ENCODE measurements around the gene MTARC1.
A peak's percentile ranks its signal among the peaks of the same experiment; 100 is the strongest.

MTARC1 gene

DNA sequence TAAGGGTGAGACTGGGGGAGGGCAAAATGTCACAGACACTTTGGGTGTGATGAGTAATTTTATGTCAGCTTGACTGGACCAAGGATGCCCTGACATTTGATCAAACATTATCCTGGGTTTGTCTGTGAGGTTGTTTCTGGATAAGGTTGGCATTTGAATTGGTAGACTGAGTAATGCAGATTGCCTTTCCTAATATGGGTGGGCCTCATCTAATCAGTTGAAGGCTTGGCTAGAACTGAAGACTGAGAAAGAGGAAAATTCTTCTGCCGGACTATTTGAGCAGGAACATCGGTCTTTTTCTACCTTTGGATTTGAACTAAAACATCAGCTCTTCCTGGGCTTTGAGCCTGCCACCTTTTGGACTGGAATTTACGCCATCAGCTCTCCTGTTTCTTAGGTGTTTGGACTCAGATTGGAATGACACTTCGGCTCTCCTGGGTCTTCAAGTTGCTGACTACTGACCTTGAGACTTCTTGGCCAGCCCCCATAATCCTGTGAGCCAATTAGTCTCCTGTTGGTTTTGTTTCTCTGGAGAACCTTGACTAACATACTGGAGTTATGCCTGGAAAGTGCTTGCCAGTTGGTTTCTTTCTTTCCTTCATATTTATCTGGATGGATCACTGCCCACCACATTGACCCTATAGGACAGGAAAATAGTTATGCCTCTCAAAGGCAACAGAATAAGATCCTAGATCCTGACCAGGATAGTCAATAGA is 47.6 kb downstream of the MTARC1 start:
- H4K91ac ChIP-seq (ENCODE audit: low read length), result no peak overlapping the region
- no peak overlapping the region for H4K8ac ChIP-seq (ENCODE audit: low read length)
- H2AK5ac ChIP-seq (ENCODE audit: low read length, severe bottlenecking), result no peak overlapping the region
- H3K4me3 ChIP-seq (ENCODE audit: insufficient read depth in 1 of 2, low read depth in 1 of 2, low read length in 2 of 2), result no peak overlapping the region
- no peak overlapping the region for H2BK12ac ChIP-seq (ENCODE audit: low read length in 2 of 2)
- H3K36me3 ChIP-seq (ENCODE audit: control insufficient read depth in 1 of 2, insufficient read depth in 2 of 2, low read depth in 1 of 2, low read length in 2 of 2), result no peaks in the 10 kb centered on the region
- H2AFZ ChIP-seq (ENCODE audit: low read depth, low read length), result no peak overlapping the region
- no peak overlapping the region for H2BK120ac ChIP-seq (ENCODE audit: low read depth, low read length)
- H3K4me2 ChIP-seq (ENCODE audit: low read length, poor library complexity, severe bottlenecking), result no peak overlapping the region
- H3K18ac ChIP-seq (ENCODE audit: low read depth in 1 of 2, low read length in 2 of 2), result peak overlapping the region in 1 of 2 experiments; percentile 50
- WGBS, result 94% methylated on average over 4 of the region's 4 CpGs
- H3K27ac ChIP-seq (ENCODE audit: low read length, poor library complexity, severe bottlenecking), result no peak overlapping the region
- no peak overlapping the region for H3K4ac ChIP-seq (ENCODE audit: low read depth in 1 of 2, low read length in 2 of 2)
- H3K14ac ChIP-seq (ENCODE audit: low read length in 2 of 2), result no peak overlapping the region
- no peak overlapping the region for H3K9ac ChIP-seq (ENCODE audit: low read length)
- no peak for DNase-seq
- H3K4me1 ChIP-seq (ENCODE audit: control insufficient read depth, insufficient read depth, low read depth, low read length), result no peaks in the 10 kb centered on the region
- H3K9me3 ChIP-seq (ENCODE audit: control insufficient read depth, low read length), result peaks cover 9% of the 10 kb centered on the region
- H3K27me3 ChIP-seq (ENCODE audit: control insufficient read depth in 1 of 2, insufficient read depth in 1 of 2, low read length in 2 of 2), result no peaks in the 10 kb centered on the region
- no peak overlapping the region for H2BK5ac ChIP-seq (ENCODE audit: low read depth, low read length, poor library complexity, severe bottlenecking)
- H2BK15ac ChIP-seq (ENCODE audit: low read depth, poor library complexity, severe bottlenecking), result no peak overlapping the region
- H3K23ac ChIP-seq (ENCODE audit: low read length in 2 of 2), result no peak overlapping the region
- H3K79me1 ChIP-seq (replicated peaks; ENCODE audit: low read length, poor library complexity, severe bottlenecking), result no peaks in the 10 kb centered on the region

All from mesenchymal stem cell (in vitro differentiated cells and primary cell).